ENCODE measurements around the gene ATP8A1. TPM values are rescaled to one million over a fixed set of nuclear protein-coding genes. Genes with fewer than 3 reads are reported as not detected.

ATP8A1 gene
- total RNA-seq, 4 donors from 2014 or later, result 10.5 to 37.0 (median 16.4) TPM

DNA sequence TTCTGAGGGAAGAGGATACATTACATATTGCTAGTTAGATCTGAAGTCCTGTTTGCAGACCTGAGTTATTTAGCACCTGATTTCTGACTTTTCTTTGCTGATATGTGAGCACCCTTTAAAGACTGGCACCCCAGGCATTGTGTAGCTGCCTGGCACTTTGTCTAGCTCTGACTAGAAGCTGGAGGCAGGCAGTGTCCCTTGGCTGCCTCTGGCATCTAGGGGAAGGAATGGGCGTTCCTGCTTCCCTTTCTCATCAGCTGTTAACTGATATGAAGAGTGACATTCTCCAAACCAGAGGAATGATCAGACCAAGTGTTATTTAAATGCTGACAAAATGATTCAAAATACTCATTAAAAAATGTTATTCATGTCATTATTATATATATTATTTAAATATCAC, 289.9 kb downstream of the ATP8A1 start:
- no peak for ATAC-seq (ENCODE audit: low FRiP score)
- DNase-seq (ENCODE audit: low spot score), result no peak
- no peak for TF ChIP-seq CTCF (IDR thresholded peaks at IDR 0.05)

GRCh38 chr4:42364266-42365053, 292.4 kb downstream of the ATP8A1 start:
- no peak for TF ChIP-seq CTCF (IDR thresholded peaks at IDR 0.05)
- DNase-seq (ENCODE audit: low spot score) (no peak), ATAC-seq (ENCODE audit: low FRiP score) (no peak)

DNA sequence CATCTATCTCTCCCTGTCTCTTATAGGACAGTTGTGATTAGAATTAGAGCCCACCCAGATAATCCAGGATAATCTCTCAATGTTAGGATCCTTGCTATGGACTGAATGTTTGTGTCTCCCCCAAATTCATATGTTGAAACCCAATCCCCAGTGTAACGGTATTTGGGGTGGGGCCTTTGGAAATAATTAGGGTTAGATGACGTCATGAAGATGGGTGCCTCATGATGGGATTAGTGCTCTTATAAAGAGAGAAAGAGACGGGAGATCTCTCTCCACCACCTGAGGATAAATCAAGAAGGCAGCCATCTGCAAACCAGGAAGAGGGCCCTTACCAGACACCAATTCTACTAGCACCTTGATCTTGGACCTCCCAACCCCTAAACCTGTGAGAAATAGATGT, 293.3 kb downstream of the ATP8A1 start:
- ATAC-seq (ENCODE audit: low FRiP score) (no peak), DNase-seq (ENCODE audit: low spot score) (no peak)
- TF ChIP-seq CTCF (IDR thresholded peaks at IDR 0.05), result no peak

DNA sequence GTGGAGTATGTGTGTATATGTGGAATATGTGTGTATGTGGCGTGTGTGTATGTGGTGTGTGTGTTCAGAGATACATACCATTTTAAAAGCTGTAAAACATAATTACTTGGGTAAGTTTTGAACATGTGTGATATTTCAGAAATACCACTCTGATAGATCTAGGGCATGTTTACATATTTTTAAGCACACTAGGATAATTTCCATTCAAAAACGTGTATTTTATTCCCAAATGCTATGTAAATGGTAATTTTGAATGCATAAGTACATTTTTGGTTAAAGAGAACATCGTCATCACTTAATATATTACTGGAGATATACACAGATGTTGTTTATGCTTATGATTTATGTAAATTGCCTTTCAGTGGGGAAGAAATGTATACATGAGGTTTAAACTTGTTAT, 294.3 kb downstream of the ATP8A1 start:
- DNase-seq (ENCODE audit: low spot score) (no peak), ATAC-seq (ENCODE audit: low FRiP score) (no peak)
- no peak for TF ChIP-seq CTCF (IDR thresholded peaks at IDR 0.05)

- ATAC-seq (ENCODE audit: low FRiP score), result no peak
- TF ChIP-seq CTCF (IDR thresholded peaks at IDR 0.05), result no peak
- no peak for DNase-seq (ENCODE audit: low spot score)
Measured at GRCh38 chr4:42361456-42361855, 295.4 kb downstream of the ATP8A1 start.

GRCh38 chr4:42360256-42360669, 296.6 kb downstream of the ATP8A1 start:
- ATAC-seq (ENCODE audit: low FRiP score) (no peak), DNase-seq (ENCODE audit: low spot score) (no peak)
- TF ChIP-seq CTCF (IDR thresholded peaks at IDR 0.05), result no peak

DNA sequence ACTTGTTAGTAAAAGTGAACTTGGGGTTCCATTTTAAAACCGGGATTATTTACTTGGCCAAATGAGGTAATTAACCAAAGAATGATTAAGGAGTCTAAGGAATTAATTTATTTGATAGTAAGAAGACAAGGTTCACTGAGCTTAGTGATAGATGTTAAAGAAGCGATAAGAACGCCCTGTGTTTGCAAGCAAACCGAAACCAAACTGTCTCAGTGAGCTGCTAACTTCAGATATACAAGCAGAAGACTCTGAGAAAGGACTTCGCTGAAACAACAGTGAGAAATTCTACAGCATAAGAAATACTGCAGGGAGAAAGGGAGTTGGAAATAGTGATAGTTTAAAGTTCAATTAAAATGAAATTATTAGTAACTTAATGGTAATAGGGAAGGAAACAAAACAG, 297.2 kb downstream of the ATP8A1 start:
- DNase-seq (ENCODE audit: low spot score), result no peak
- ATAC-seq (ENCODE audit: low FRiP score), result no peak
- no peak for TF ChIP-seq CTCF (IDR thresholded peaks at IDR 0.05)
